Measurements from ENCODE around the gene MICU2. TPM values are rescaled to one million over a fixed set of nuclear protein-coding genes. Genes with fewer than 3 reads are reported as not detected.

The MICU2 gene
- total and polyA plus RNA-seq, 2 of the 13 experiments (the other 11 are each of a cell fraction or from before 2014, with no cell fraction given), result 31.7 to 42.4 TPM

- Histone ChIP-seq H3K9ac (ENCODE audit: insufficient read depth, low read depth, low read length) (no peak overlapping the region), H3K4me3 (replicated peaks in 1 of 3; ENCODE audit: insufficient read depth in 1 of 3, low read depth in 2 of 3, low read length in 3 of 3) (no peak overlapping the region), H3K4me1 (ENCODE audit: insufficient read depth, low read length) (peaks cover 20% of the 10 kb centered on the region), H3K27ac (ENCODE audit: extremely low read length, insufficient read depth, low read length) (no peak overlapping the region), H3K4me2 (ENCODE audit: low read depth, low read length) (no peak overlapping the region), H3K27me3 (ENCODE audit: control insufficient read depth in 1 of 2, insufficient read depth in 2 of 2, low read length in 2 of 2) (peaks cover 2 to 3% of the 10 kb centered on the region in 2 experiments; a peak in 1 of 5 replicates), H4K20me1 (ENCODE audit: insufficient read depth, low read length) (no peaks in the 10 kb centered on the region), H3K36me3 (replicated peaks in 1 of 2; ENCODE audit: control insufficient read depth in 1 of 2, insufficient read depth in 2 of 2, low read length in 2 of 2) (no peaks in the 10 kb centered on the region), H2AFZ (ENCODE audit: low read length) (no peak overlapping the region), H3K9me3 (ENCODE audit: low read length) (no peaks in the 10 kb centered on the region), H3K79me2 (ENCODE audit: insufficient read depth, low read length) (no peaks in the 10 kb centered on the region)
- intact Hi-C loops (cut with micrococcal nuclease; ENCODE audit: unreplicated experiment) (no loop called here), in situ Hi-C loops (cut with HindIII; ENCODE audit: extremely low pct_ligation_motif_present, low pct_unique_long_range_greater_than_20kb) (loop anchor here (25.0 kb wide), 1 partner anchor 1178 kb away; no protein-coding TSS in a partner anchor)
- no TSS peak for BruUV-seq (replicated peaks)
- 34% methylated on average over 4 of the region's 4 CpGs for WGBS (ENCODE audit: low lambda C conversion rate)
- CTCF ChIA-PET (ENCODE audit: low intra/inter-chr PET ratio, low total read pairs), result no interaction called here
- no peak for DNase-seq (ENCODE audit: low spot score)
- FAIRE-seq, result no peak
- no peak for ATAC-seq
- POLR2A ChIA-PET, result no interaction called here
- TF ChIP-seq ZHX1 (CRISPR knock-in tag; IDR thresholded peaks at IDR 0.05; ENCODE audit: low read depth) (no peak), ZNF775 (CRISPR knock-in tag; IDR thresholded peaks at IDR 0.05; ENCODE audit: borderline replicate concordance) (no peak), RFXAP (CRISPR knock-in tag; IDR thresholded peaks at IDR 0.05; ENCODE audit: borderline replicate concordance) (no peak), ZNF143 (CRISPR knock-in tag; IDR thresholded peaks at IDR 0.05) (no peak), HNF1B (CRISPR knock-in tag; IDR thresholded peaks at IDR 0.05) (no peak), ELF4 (CRISPR knock-in tag; IDR thresholded peaks at IDR 0.05; ENCODE audit: borderline replicate concordance) (no peak), ZBTB7A (CRISPR knock-in tag; IDR thresholded peaks at IDR 0.05) (no peak), NCOR1 (IDR thresholded peaks at IDR 0.05; ENCODE audit: borderline replicate concordance, low read length) (no peak), BORCS8-MEF2B (CRISPR knock-in tag; IDR thresholded peaks at IDR 0.05) (no peak), PLRG1 (conservative IDR thresholded peaks at IDR 0.05) (no peak)
- TF ChIP-seq, protein P1, sequence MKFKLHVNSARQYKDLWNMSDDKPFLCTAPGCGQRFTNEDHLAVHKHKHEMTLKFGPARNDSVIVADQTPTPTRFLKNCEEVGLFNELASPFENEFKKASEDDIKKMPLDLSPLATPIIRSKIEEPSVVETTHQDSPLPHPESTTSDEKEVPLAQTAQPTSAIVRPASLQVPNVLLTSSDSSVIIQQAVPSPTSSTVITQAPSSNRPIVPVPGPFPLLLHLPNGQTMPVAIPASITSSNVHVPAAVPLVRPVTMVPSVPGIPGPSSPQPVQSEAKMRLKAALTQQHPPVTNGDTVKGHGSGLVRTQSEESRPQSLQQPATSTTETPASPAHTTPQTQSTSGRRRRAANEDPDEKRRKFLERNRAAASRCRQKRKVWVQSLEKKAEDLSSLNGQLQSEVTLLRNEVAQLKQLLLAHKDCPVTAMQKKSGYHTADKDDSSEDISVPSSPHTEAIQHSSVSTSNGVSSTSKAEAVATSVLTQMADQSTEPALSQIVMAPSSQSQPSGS (CRISPR knock-in tag; IDR thresholded peaks at IDR 0.05), result no peak
- TF ChIP-seq, protein P2, sequence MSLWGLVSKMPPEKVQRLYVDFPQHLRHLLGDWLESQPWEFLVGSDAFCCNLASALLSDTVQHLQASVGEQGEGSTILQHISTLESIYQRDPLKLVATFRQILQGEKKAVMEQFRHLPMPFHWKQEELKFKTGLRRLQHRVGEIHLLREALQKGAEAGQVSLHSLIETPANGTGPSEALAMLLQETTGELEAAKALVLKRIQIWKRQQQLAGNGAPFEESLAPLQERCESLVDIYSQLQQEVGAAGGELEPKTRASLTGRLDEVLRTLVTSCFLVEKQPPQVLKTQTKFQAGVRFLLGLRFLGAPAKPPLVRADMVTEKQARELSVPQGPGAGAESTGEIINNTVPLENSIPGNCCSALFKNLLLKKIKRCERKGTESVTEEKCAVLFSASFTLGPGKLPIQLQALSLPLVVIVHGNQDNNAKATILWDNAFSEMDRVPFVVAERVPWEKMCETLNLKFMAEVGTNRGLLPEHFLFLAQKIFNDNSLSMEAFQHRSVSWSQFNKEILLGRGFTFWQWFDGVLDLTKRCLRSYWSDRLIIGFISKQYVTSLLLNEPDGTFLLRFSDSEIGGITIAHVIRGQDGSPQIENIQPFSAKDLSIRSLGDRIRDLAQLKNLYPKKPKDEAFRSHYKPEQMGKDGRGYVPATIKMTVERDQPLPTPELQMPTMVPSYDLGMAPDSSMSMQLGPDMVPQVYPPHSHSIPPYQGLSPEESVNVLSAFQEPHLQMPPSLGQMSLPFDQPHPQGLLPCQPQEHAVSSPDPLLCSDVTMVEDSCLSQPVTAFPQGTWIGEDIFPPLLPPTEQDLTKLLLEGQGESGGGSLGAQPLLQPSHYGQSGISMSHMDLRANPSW (CRISPR knock-in tag; IDR thresholded peaks at IDR 0.05; ENCODE audit: borderline replicate concordance), result no peak
These were observed 5.0 kb upstream of the MICU2 start for GRCh38 chr13:21608961-21609360.

Measured in HepG2 (cell line).